NCI-H748 (cell line): ENCODE data around the gene ZNF394.

Experiments used
- DNase-seq: peaks from one replicate; lab custom pipeline; 2025; ENCODE audit not compliant: unreplicated experiment; lab: John Stamatoyannopoulos, UW

The ZNF394 gene

GRCh38 chr7:99453105-99453504 lies 47.0 kb downstream of the ZNF394 start:
- DNase-seq: no peak

GRCh38 chr7:99452541-99452940 lies 47.5 kb downstream of the ZNF394 start:
- no peak for DNase-seq

- DNase-seq: no peak
These were observed 48.1 kb downstream of the ZNF394 start for GRCh38 chr7:99451936-99452335.

- no peak for DNase-seq
These were observed 50.8 kb downstream of the ZNF394 start for GRCh38 chr7:99449326-99449725.

GRCh38 chr7:99448855-99449254 lies 51.2 kb downstream of the ZNF394 start:
- no peak for DNase-seq

GRCh38 chr7:99447943-99448342 lies 52.1 kb downstream of the ZNF394 start:
- no peak for DNase-seq

GRCh38 chr7:99446096-99446495 lies 54.0 kb downstream of the ZNF394 start:
- DNase-seq: no peak
